Heart right ventricle (tissue), 16 donors: ENCODE results near the gene ANKRD63. TPM values are rescaled to one million over a fixed set of nuclear protein-coding genes. Genes with fewer than 3 reads are reported as not detected.

Experiments used
- ATAC-seq, 8 donors: fragments of 200-7000 bp; cut with Tn5 transposase; one replicate each; pipeline ENCODE4 v1.9.1; 2020; ENCODE audit warnings: mild to moderate bottlenecking in 8 of 8, moderate library complexity in 8 of 8, moderate number of reproducible peaks in 1 of 8
- DNase-seq, 2 donors: peaks; one replicate each; pipeline ENCODE4 v3.0.0-alpha.2; 2020
- H3K27ac ChIP-seq, 10 donors: fragments of 200-600 bp; sonication (generic) in 2 of 10; one replicate each; pipeline versions ENCODE4 v1.5.0 to v1.8.0; 2020 to 2022; ENCODE audit warnings: mild to moderate bottlenecking in 3 of 10
- H3K27me3 ChIP-seq, 7 donors: fragments of 200-600 bp; one replicate each; pipeline ENCODE4 v1.8.0; 2021 to 2022; ENCODE audit warnings: mild to moderate bottlenecking in 2 of 7
- H3K36me3 ChIP-seq, 9 donors: fragments of 200-600 bp; sonication (generic) in 1 of 9; one replicate each; pipeline versions ENCODE4 v1.5.0 to v1.8.0; 2020 to 2022; ENCODE audit warnings: mild to moderate bottlenecking in 2 of 9
- H3K4me1 ChIP-seq, 9 donors: fragments of 200-600 bp; sonication (generic) in 1 of 9; one replicate each; pipeline versions ENCODE4 v1.5.0 to v1.8.0; 2020 to 2022; ENCODE audit warnings: mild to moderate bottlenecking in 4 of 9
- H3K4me3 ChIP-seq, 10 donors: fragments of 200-600 bp; sonication (generic) in 2 of 10; one replicate each; pipeline versions ENCODE4 v1.5.0 to v1.8.0; 2020 to 2022; ENCODE audit warnings: mild to moderate bottlenecking in 7 of 10, moderate library complexity in 2 of 10
- H3K9me3 ChIP-seq, 11 donors: fragments of 200-600 bp in 10 of 11; sonication (generic) in 2 of 11; one replicate each; pipeline versions ENCODE4 v1.5.0 to v1.8.0; 2013 to 2022; ENCODE audit warnings: mild to moderate bottlenecking in 2 of 11, control low read depth in 1 of 11, moderate library complexity in 1 of 11
- WGBS, 2 donors: extraction: QIAGEN DNeasy Blood & Tissue Kit; methylation state at CpG; one replicate each; pipeline ENCODE4 v1.1.7; 2013; ENCODE audit warnings: inconsistent platforms in 1 of 2; 5-methylcytosine and 5-hydroxymethylcytosine counted together
- intact Hi-C, 10 donors: fragments of 100-400 bp; cut with DNase I; formaldehyde crosslinking; loops; one replicate each; pipeline versions ENCODE4 v1.11.1 to v1.14.2; 2022
- polyA plus RNA-seq, 2 donors: library from polyadenylated mRNA; stranded (reverse); fragments of 200-250 nt; gene quantifications; one replicate each; pipeline ENCODE4 v1.2.3, GENCODE V29; 2013
- total RNA-seq, 10 donors: library from RNA; stranded (reverse); fragmentation: NEBNext Ultra II Directional in 3 of 10; extraction: Animal tissue kit (Norgen Biotek cat#: 25700) in 3 of 10; gene quantifications; one replicate each; pipeline versions ENCODE4 v1.2.1 to v1.2.4, GENCODE V29; 2021 to 2023
- TF ChIP-seq, protein P1 (sequence below), 9 donors: fragments of 200-600 bp; sonication (generic) in 2 of 9; IDR thresholded peaks; one replicate each; pipeline versions ENCODE4 v1.5.0 to v1.8.0; 2021 to 2022; ENCODE audit warnings: antibody characterized with exemption in 9 of 9, mild to moderate bottlenecking in 5 of 9, moderate library complexity in 1 of 9
- donor health status: Arrhythmogenic right ventricular cardiomyopathy.
- donor health status: ischemic (EF 13 %, LVEDD 7.1; RV severe dilation, severe dysfunction).
- donor health status: healthy with polysubstance abuse.
- donor health status: DM: no; HTN: yes; CAD: no.
- donor health status: DM: no; HTN: no; CAD: no.
- donor health status: ischemic (EF 25% LVEDD 6.9; RV normal size, moderate dysfunction).
- donor health status: ischemic (EF 25% LVEDD 5.7; RV mildly dilated, moderate dysfunction).
- donor health status: healthy.
- donor health status: DM: yes; HTN: yes; CAD: no.
- donor health status: Ischemic cardiomyopathy.
- donor health status: ischemic (EF 35%, LVEDD 5.7; RV mildly dilated, moderate dysfunction).
- donor health status: nonischemic (EF 11% LVEDD 7.7; RV severe dilation, severe dysfunction).
- donor health status: DM: yes; HTN: yes; CAD: no.
- donor health status: PGD.
- donor health status: ischemic (EF 29% LVEDD 5.4; RV normal size, mild dysfunction).
- donor health status: nonischemic (EF 23%, LVEDD 6.1; RV moderate dilation, normal function).

ANKRD63 gene
- total and polyA plus RNA-seq, 12 donors = 0.26 to 1.9 (median 0.44) TPM; not detected in 8

DNA sequence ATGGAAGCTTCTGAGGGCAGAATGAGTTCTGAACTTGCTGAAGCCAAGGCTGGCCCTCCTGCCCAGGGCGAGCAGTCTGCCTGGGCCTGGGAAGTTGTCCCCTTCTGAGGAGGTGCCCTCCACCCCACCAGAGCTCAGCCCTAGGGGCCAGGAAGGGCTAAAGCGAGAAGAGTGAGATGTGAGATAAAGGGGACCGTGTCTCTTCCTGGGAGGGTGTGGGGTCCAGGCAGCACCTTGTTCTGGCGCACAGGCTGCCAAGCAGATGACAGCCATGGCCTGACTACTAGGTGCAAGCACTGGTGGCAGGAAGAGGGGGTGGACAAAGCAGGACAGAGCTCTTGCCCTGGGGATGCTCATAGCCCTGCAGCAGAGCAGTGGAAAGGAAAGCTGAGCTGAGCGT, 40.3 kb downstream of the ANKRD63 start:
- peaks cover 0 to 23% (median 13%) of the 10 kb centered on the region in 7 donors for H3K27me3 ChIP-seq
- H3K9me3 ChIP-seq = no peaks in the 10 kb centered on the region
- DNase-seq = no peak
- 92 to 93% methylated on average over 5 of the region's 5 CpGs for WGBS, 2 donors
- intact Hi-C loops = no loop called here
- TF ChIP-seq, protein P1, sequence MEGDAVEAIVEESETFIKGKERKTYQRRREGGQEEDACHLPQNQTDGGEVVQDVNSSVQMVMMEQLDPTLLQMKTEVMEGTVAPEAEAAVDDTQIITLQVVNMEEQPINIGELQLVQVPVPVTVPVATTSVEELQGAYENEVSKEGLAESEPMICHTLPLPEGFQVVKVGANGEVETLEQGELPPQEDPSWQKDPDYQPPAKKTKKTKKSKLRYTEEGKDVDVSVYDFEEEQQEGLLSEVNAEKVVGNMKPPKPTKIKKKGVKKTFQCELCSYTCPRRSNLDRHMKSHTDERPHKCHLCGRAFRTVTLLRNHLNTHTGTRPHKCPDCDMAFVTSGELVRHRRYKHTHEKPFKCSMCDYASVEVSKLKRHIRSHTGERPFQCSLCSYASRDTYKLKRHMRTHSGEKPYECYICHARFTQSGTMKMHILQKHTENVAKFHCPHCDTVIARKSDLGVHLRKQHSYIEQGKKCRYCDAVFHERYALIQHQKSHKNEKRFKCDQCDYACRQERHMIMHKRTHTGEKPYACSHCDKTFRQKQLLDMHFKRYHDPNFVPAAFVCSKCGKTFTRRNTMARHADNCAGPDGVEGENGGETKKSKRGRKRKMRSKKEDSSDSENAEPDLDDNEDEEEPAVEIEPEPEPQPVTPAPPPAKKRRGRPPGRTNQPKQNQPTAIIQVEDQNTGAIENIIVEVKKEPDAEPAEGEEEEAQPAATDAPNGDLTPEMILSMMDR (IDR thresholded peaks at IDR 0.05) = no peak
- no peak overlapping the region for H3K4me3 ChIP-seq
- H3K36me3 ChIP-seq = no peaks in the 10 kb centered on the region
- peaks cover 0 to 12% (median 0%) of the 10 kb centered on the region in 9 donors for H3K4me1 ChIP-seq
- no peak for ATAC-seq
- H3K27ac ChIP-seq = no peak overlapping the region

DNA sequence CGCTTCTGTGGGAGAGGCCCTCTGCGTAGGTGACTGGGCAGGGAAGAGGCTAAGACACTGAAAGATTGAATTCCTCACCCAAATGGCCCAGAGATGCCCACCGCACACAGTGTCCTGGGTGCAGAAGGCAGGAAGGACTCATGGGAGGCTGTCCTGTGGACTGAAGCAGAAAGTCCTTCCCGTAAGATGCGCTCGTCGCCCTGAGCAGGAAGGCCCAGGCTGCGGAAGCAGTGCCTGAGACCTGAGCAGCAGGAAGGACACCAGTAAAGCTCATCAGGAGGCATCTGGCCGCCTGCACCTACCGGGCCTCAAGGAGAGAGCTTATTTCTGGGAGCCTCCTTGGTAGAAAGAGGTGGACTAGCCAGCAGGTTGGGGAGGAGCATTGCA, 40.7 kb downstream of the ANKRD63 start:
- Histone ChIP-seq H3K9me3 (no peaks in the 10 kb centered on the region), H3K4me1 (peaks cover 0 to 12% (median 0%) of the 10 kb centered on the region in 9 donors), H3K4me3 (no peak overlapping the region), H3K36me3 (no peaks in the 10 kb centered on the region), H3K27me3 (peaks cover 0 to 24% (median 13%) of the 10 kb centered on the region in 7 donors), H3K27ac (no peak overlapping the region)
- WGBS, 2 donors = 95% methylated on average over 10 of the region's 10 CpGs
- intact Hi-C loops = no loop called here
- TF ChIP-seq, protein P1 (IDR thresholded peaks at IDR 0.05) = no peak
- DNase-seq = no peak
- ATAC-seq = no peak

DNA sequence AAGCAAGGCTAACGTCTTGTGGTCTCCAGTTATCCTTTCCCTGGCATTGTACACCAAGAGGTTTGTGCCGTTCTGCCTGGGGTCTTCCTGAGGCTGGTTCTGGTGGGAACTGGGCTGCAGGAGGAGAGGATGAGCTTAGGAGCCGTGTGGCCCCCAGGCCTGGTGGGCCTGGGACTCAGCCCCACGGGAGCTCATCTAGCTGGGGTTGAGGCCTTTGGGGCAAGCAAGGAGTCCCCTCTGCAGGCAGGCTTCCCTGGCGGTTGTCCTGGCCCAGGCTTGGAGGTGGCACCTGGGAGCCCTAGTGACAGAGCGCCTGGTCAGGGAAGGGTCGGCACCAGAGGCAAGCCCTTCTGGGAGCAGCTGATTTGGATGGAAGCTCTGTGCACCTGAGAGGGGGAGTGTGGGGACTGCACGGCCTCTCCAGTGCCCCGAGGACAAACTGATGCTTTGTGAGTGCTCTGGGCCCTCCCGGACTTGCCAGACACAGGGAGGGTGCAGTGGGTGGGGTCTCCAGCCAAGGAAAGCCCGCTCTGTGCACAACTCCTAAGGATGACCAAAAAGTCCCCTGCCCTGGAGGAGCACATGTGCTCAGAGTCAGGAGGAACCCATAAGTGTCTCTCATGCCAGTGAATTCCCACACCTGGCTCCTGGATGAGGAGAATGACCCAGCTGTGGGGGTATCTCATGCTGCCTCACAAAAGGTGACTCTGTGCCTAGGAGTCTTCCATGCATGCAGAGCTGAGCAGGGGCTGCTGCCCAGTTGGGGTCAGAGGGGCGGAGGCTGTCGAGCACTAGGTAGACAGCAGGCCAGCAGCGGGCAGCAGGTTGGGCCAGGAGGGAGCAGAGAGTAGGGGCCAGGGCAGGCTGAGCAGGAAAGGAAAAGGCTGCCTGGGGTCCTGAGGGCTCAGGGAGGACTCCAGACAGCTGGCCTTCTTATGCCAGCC, 41.3 kb downstream of the ANKRD63 start:
- 83 to 89% methylated on average over 14 of the region's 14 CpGs for WGBS, 2 donors
- Histone ChIP-seq H3K27ac (no peak overlapping the region), H3K36me3 (no peaks in the 10 kb centered on the region), H3K27me3 (peaks cover 0 to 24% (median 13%) of the 10 kb centered on the region in 7 donors), H3K4me1 (peaks cover 0 to 12% (median 0%) of the 10 kb centered on the region in 9 donors), H3K9me3 (no peaks in the 10 kb centered on the region), H3K4me3 (no peak overlapping the region)
- intact Hi-C loops = no loop called here
- DNase-seq (no peak), ATAC-seq (no peak)
- TF ChIP-seq, protein P1 (IDR thresholded peaks at IDR 0.05) = no peak

GRCh38 chr15:40240619-40241221, 42.1 kb downstream of the ANKRD63 start:
- peaks cover 0 to 24% (median 13%) of the 10 kb centered on the region in 7 donors for H3K27me3 ChIP-seq
- peaks cover 0 to 14% (median 0%) of the 10 kb centered on the region in 9 donors for H3K4me1 ChIP-seq
- TF ChIP-seq, protein P1 (IDR thresholded peaks at IDR 0.05) = no peak
- no peak for DNase-seq
- H3K9me3 ChIP-seq = no peaks in the 10 kb centered on the region
- WGBS, 2 donors = 92 to 96% methylated on average over 10 of the region's 10 CpGs
- intact Hi-C loops = no loop called here
- no peak for ATAC-seq
- no peak overlapping the region for H3K4me3 ChIP-seq
- H3K27ac ChIP-seq = no peak overlapping the region
- H3K36me3 ChIP-seq = no peaks in the 10 kb centered on the region
